GM18873 (cell line): ENCODE data around the gene PINLYP.
A peak's percentile ranks its signal among the peaks of the same experiment; 100 is the strongest.

ENCODE experiments used
- ATAC-seq: cut with Tn5 transposase; IDR thresholded peaks from one replicate; pipeline ENCODE4 v1.9.1; 2021; ENCODE audit warnings: mild to moderate bottlenecking, moderate library complexity, moderate number of reproducible peaks; ENCODE audit not compliant: unreplicated experiment, low FRiP score

Gene PINLYP

GRCh38 chr19:43575156-43575950 lies at the start of gene PINLYP, which contains the start of gene XRCC1:
TSS of gene PINLYP (plus strand) at chr19:43575801. CDS start at chr19:43577192, 1,391 bp downstream.
TSS of gene XRCC1 (minus strand) at chr19:43575527. CDS start at chr19:43575458, 69 bp downstream.
- ATAC-seq = peak; percentile 86

- no peak for ATAC-seq
These were observed 49.5 kb upstream of the PINLYP start for GRCh38 chr19:43525836-43526771.

GRCh38 chr19:43526884-43527859 lies 48.4 kb upstream of the PINLYP start, which contains the start of gene ETHE1:
TSS of gene ETHE1 (minus strand) at chr19:43527201. CDS start at chr19:43527177, 24 bp downstream.
- ATAC-seq = peak; percentile 42

GRCh38 chr19:43527860-43528622 lies 47.6 kb upstream of the PINLYP start:
- no peak for ATAC-seq

GRCh38 chr19:43532571-43532961 lies 43.0 kb upstream of the PINLYP start:
- no peak for ATAC-seq

GRCh38 chr19:43532962-43533545 lies 42.5 kb upstream of the PINLYP start, which contains the start of gene ZNF575:
TSS of gene ZNF575 (plus strand) at chr19:43533188. CDS start at chr19:43534423, 1,235 bp downstream.
- ATAC-seq = peak; percentile 54

- peak; percentile 50 for ATAC-seq
These were observed 41.9 kb upstream of the PINLYP start for GRCh38 chr19:43533546-43534304.

- ATAC-seq = no peak
These were observed 41.2 kb upstream of the PINLYP start for GRCh38 chr19:43534305-43534815.

GRCh38 chr19:43534816-43535761 lies 40.5 kb upstream of the PINLYP start:
- ATAC-seq = no peak

- ATAC-seq = no peak
These were observed 36.7 kb upstream of the PINLYP start for GRCh38 chr19:43538922-43539321.

- no peak for ATAC-seq
These were observed 35.2 kb upstream of the PINLYP start for GRCh38 chr19:43540381-43540780.

- ATAC-seq = no peak
These were observed 33.5 kb upstream of the PINLYP start for GRCh38 chr19:43541920-43542650.

GRCh38 chr19:43544077-43544476 lies 31.5 kb upstream of the PINLYP start:
- ATAC-seq = no peak

- no peak for ATAC-seq
These were observed 30.3 kb upstream of the PINLYP start for GRCh38 chr19:43545276-43545675.

GRCh38 chr19:43545981-43546380 lies 29.6 kb upstream of the PINLYP start:
- ATAC-seq = no peak

GRCh38 chr19:43546581-43546980 lies 29.0 kb upstream of the PINLYP start:
- no peak for ATAC-seq
